ENCODE data around the gene GPS1. TPM values are rescaled to one million over a fixed set of nuclear protein-coding genes. Genes with fewer than 3 reads are reported as not detected.

Gene GPS1
- total and polyA plus RNA-seq, 2 of the 4 experiments (the other 2 are of a cell fraction), result 157 to 181 TPM

- no peak overlapping the region for H2BK15ac ChIP-seq (ENCODE audit: low read depth, low read length)
- no peaks in the 10 kb centered on the region for H3K36me3 ChIP-seq (ENCODE audit: control insufficient read depth, insufficient read depth, low read length)
- peaks cover 7 to 12% of the 10 kb centered on the region in 2 experiments for H3K79me1 ChIP-seq (ENCODE audit: low read depth in 1 of 2, low read length in 2 of 2)
- no peak overlapping the region for H3K4ac ChIP-seq (ENCODE audit: low read depth, low read length)
- H3K27ac ChIP-seq (ENCODE audit: insufficient read depth, low read length), result no peak overlapping the region
- H3K4me3 ChIP-seq (ENCODE audit: insufficient read depth, low read depth, low read length), result no peak overlapping the region; the same call in 1 of the 2 replicates
- H3K56ac ChIP-seq (ENCODE audit: extremely low read depth, insufficient read depth, low read length), result no peak overlapping the region
- dilution Hi-C loops (cut with HindIII; ENCODE audit: low sequenced_read_pairs, unreplicated experiment), result no loop called here
- H3K4me1 ChIP-seq (ENCODE audit: control insufficient read depth, insufficient read depth, low read length), result peaks cover 11% of the 10 kb centered on the region
- no peaks in the 10 kb centered on the region for H3K9me3 ChIP-seq (ENCODE audit: control insufficient read depth, insufficient read depth, low read length)
- no peak for ATAC-seq (ENCODE audit: low read depth)
- H4K20me1 ChIP-seq (ENCODE audit: insufficient read depth, low read length), result peaks cover 5% of the 10 kb centered on the region
- H3K23ac ChIP-seq (ENCODE audit: low read depth, low read length), result no peak overlapping the region
- H3K4me2 ChIP-seq (ENCODE audit: low read depth, low read length), result peak overlapping the region; percentile 94
- no peak overlapping the region for H4K91ac ChIP-seq (ENCODE audit: insufficient read depth, low read depth, low read length)
- no peak overlapping the region for H4K5ac ChIP-seq (ENCODE audit: low read depth, low read length)
- BruUV-seq (replicated peaks), result TSS peak; percentile 57
- WGBS, 2 experiments (ENCODE audit: extremely low coverage in 2 of 2, insufficient read length in 1 of 2), result 96% methylated on average over 6 of the region's 20 CpGs; no CpG with 5 or more reads in 1 of the 2 experiments
- H2AFZ ChIP-seq (replicated peaks; ENCODE audit: low read length, poor library complexity), result no peak overlapping the region
- H4K8ac ChIP-seq (ENCODE audit: low read depth in 2 of 2, low read length in 2 of 2), result no peak overlapping the region
- no peak for DNase-seq
- peak overlapping the region; percentile 61 for H2AK9ac ChIP-seq (replicated peaks; ENCODE audit: low read depth, low read length, poor library complexity)
- ChIA-PET CTCF (interaction anchor here (1.7 kb wide), 1 partner anchor 16 kb away, joined by 5 read pairs; no protein-coding TSS in a partner anchor), POLR2A (ENCODE audit: unreplicated experiment) (no interaction called here)
- intact Hi-C loops (cut with micrococcal nuclease), result loop anchor here (2.0 to 10.0 kb wide), 2 partner anchors 63 to 289 kb away; partner anchors contain the start of gene FASN
- no peak overlapping the region for H2BK5ac ChIP-seq (ENCODE audit: low read depth, low read length, poor library complexity, severe bottlenecking)
- H2AK5ac ChIP-seq (ENCODE audit: low read depth, low read length), result no peak overlapping the region; the same call in 1 of the 2 replicates
- H3K9me1 ChIP-seq (ENCODE audit: insufficient read depth, low read length), result 0 out of 2 replicates have a peak, but pooled peaks cover 7% of the 10 kb centered on the region
- peak overlapping the region; percentile 61 for H3K9ac ChIP-seq (ENCODE audit: low read depth, low read length)
- H2BK20ac ChIP-seq (ENCODE audit: low read depth, low read length), result no peak overlapping the region
- in situ Hi-C loops (cut with MboI; ENCODE audit: low sequenced_read_pairs), result no loop called here
- H3K27me3 ChIP-seq (ENCODE audit: control insufficient read depth, insufficient read depth, low read length), result no peaks in the 10 kb centered on the region
- no peak overlapping the region for H3K18ac ChIP-seq (ENCODE audit: low read depth, low read length)
- H3K14ac ChIP-seq (replicated peaks; ENCODE audit: low read depth, low read length), result no peak overlapping the region
- no peak overlapping the region for H2BK120ac ChIP-seq (ENCODE audit: low read depth, low read length)
- TF ChIP-seq CTCF (conservative IDR thresholded peaks at IDR 0.05; ENCODE audit: low read depth, low read length) (no peak), SMC3 (IDR thresholded peaks at IDR 0.05; ENCODE audit: low read depth, low read length) (no peak), MXI1 (IDR thresholded peaks at IDR 0.05; ENCODE audit: borderline replicate concordance, low read depth, low read length) (no peak), USF2 (IDR thresholded peaks at IDR 0.05; ENCODE audit: low read depth, low read length) (no peak), NFE2L2 (IDR thresholded peaks at IDR 0.05; ENCODE audit: low read depth, low read length) (no peak), POLR2A (IDR thresholded peaks at IDR 0.05; ENCODE audit: low read depth, low read length) (no peak), RAD21 (IDR thresholded peaks at IDR 0.05; ENCODE audit: low read length) (no peak), CEBPB (IDR thresholded peaks at IDR 0.05; ENCODE audit: low read depth, low read length) (no peak), FOS (IDR thresholded peaks at IDR 0.05; ENCODE audit: low read depth, low read length) (no peak), RCOR1 (IDR thresholded peaks at IDR 0.05; ENCODE audit: insufficient replicate concordance, low read length) (no peak), CHD1 (IDR thresholded peaks at IDR 0.05; ENCODE audit: low read depth, low read length) (no peak), BHLHE40 (IDR thresholded peaks at IDR 0.05; ENCODE audit: low read depth, low read length) (no peak), MAFK (IDR thresholded peaks at IDR 0.05; ENCODE audit: low read depth, low read length) (no peak), RFX5 (IDR thresholded peaks at IDR 0.05; ENCODE audit: low read depth, low read length) (no peak)
- TF ChIP-seq, protein P1, sequence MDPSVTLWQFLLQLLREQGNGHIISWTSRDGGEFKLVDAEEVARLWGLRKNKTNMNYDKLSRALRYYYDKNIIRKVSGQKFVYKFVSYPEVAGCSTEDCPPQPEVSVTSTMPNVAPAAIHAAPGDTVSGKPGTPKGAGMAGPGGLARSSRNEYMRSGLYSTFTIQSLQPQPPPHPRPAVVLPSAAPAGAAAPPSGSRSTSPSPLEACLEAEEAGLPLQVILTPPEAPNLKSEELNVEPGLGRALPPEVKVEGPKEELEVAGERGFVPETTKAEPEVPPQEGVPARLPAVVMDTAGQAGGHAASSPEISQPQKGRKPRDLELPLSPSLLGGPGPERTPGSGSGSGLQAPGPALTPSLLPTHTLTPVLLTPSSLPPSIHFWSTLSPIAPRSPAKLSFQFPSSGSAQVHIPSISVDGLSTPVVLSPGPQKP (IDR thresholded peaks at IDR 0.05; ENCODE audit: borderline replicate concordance, low read depth, low read length), result no peak
These were observed 15.6 kb upstream of the GPS1 start for GRCh38 chr17:82035956-82036633.

Measured in IMR-90 (cell line).